Measurements from ENCODE around the gene CSNK1D. TPM values are rescaled to one million over a fixed set of nuclear protein-coding genes. Genes with fewer than 3 reads are reported as not detected.

Gene CSNK1D
- total RNA-seq, 1 experiment from 2014 or later, result 137 TPM

- no peak overlapping the region for H2BK5ac ChIP-seq (ENCODE audit: insufficient read length, low read length)
- H3K23me2 ChIP-seq (ENCODE audit: insufficient read length, low read depth, low read length, poor library complexity, severe bottlenecking), result no peaks in the 10 kb centered on the region
- H2BK15ac ChIP-seq (ENCODE audit: low read depth, low read length), result no peak overlapping the region
- no peak overlapping the region for H3K56ac ChIP-seq (ENCODE audit: insufficient read length, low read depth, low read length)
- Mint-ChIP-seq H3K4me3 (no peak overlapping the region; a peak in 1 of 5 replicates), H3K9me3 (no peaks in the 10 kb centered on the region), H3K36me3 (ENCODE audit: insufficient read depth in 1 of 3, low read depth in 3 of 3) (peaks cover 5 to 18% (median 12%) of the 10 kb centered on the region in 3 experiments; a peak in 6 of 7 replicates), H3K27me3 (ENCODE audit: low read depth) (peaks cover 6% of the 10 kb centered on the region), H3K4me1 (peaks cover 2 to 21% of the 10 kb centered on the region in 2 experiments), H3K27ac (no peak overlapping the region; a peak in 1 of 7 replicates)
- no peak overlapping the region for H2BK20ac ChIP-seq (ENCODE audit: low read depth, low read length, poor library complexity, severe bottlenecking)
- no peak overlapping the region for H3T11ph ChIP-seq (ENCODE audit: low read length)
- no peak overlapping the region for H2AFZ ChIP-seq (ENCODE audit: low read length)
- WGBS (ENCODE audit: extremely low coverage, insufficient read length, low lambda C conversion rate), result no CpG with 5 or more reads among the region's 34 CpGs
- H3K79me2 ChIP-seq (ENCODE audit: insufficient read depth, low read length), result no peaks in the 10 kb centered on the region
- H3K4me1 ChIP-seq (ENCODE audit: insufficient read depth, low read length), result no peaks in the 10 kb centered on the region
- no peaks in the 10 kb centered on the region for H3K79me1 ChIP-seq (ENCODE audit: insufficient read depth, low read depth, low read length, poor library complexity, severe bottlenecking)
- H4K5ac ChIP-seq (ENCODE audit: insufficient read length, low read depth, low read length), result no peak overlapping the region
- no peaks in the 10 kb centered on the region for H3K27me3 ChIP-seq (ENCODE audit: insufficient read depth, low read length)
- no peak overlapping the region for H3K23ac ChIP-seq (ENCODE audit: insufficient read length, low read depth, low read length)
- H2BK12ac ChIP-seq (ENCODE audit: insufficient read length, low read depth, low read length), result no peak overlapping the region
- no peak overlapping the region for H3K4ac ChIP-seq (ENCODE audit: low read depth, low read length)
- no peak overlapping the region; the same call in 1 of the 2 replicates for H3K14ac ChIP-seq (ENCODE audit: insufficient read depth, low read length)
- no peak overlapping the region for H4K91ac ChIP-seq (ENCODE audit: insufficient read length, low read depth, low read length)
- no peak overlapping the region for H2AK5ac ChIP-seq (ENCODE audit: insufficient read length, low read length)
- H4K20me1 ChIP-seq (ENCODE audit: control insufficient read depth, insufficient read depth, insufficient read length), result no peaks in the 10 kb centered on the region
- H3K9ac ChIP-seq (ENCODE audit: extremely low read depth, insufficient read length, low read length), result no peak overlapping the region
- DNase-seq, result no peak
- no peak for TF ChIP-seq CTCF (conservative IDR thresholded peaks at IDR 0.05)
- no peak overlapping the region for H3K18ac ChIP-seq (ENCODE audit: insufficient read length, low read depth, low read length)
- H2BK120ac ChIP-seq (ENCODE audit: low read depth, low read length, poor library complexity, severe bottlenecking), result no peak overlapping the region
- H3K9me3 ChIP-seq (ENCODE audit: control insufficient read depth, low read depth, low read length), result no peaks in the 10 kb centered on the region
- no peak overlapping the region for H4K8ac ChIP-seq (replicated peaks; ENCODE audit: insufficient read length, low read depth, low read length)
- H3K4me2 ChIP-seq (ENCODE audit: insufficient read depth, insufficient read length, low read length), result no peak overlapping the region
- H3K27ac ChIP-seq (ENCODE audit: insufficient read length, low read depth, low read length), result no peak overlapping the region
These were observed 35.6 kb downstream of the CSNK1D start for GRCh38 chr17:82237746-82238471.

Measured in H9 (cell line).